Heart right ventricle (tissue), 16 donors: ENCODE results near the gene C16orf87. TPM values are rescaled to one million over a fixed set of nuclear protein-coding genes. Genes with fewer than 3 reads are reported as not detected.

Experiments used
- ATAC-seq, 8 donors: fragments of 200-7000 bp; cut with Tn5 transposase; one replicate each; pipeline ENCODE4 v1.9.1; 2020; ENCODE audit warnings: mild to moderate bottlenecking in 8 of 8, moderate library complexity in 8 of 8, moderate number of reproducible peaks in 1 of 8
- DNase-seq, 2 donors: peaks; one replicate each; pipeline ENCODE4 v3.0.0-alpha.2; 2020
- H3K27ac ChIP-seq, 10 donors: fragments of 200-600 bp; sonication (generic) in 2 of 10; one replicate each; pipeline versions ENCODE4 v1.5.0 to v1.8.0; 2020 to 2022; ENCODE audit warnings: mild to moderate bottlenecking in 3 of 10
- H3K27me3 ChIP-seq, 7 donors: fragments of 200-600 bp; one replicate each; pipeline ENCODE4 v1.8.0; 2021 to 2022; ENCODE audit warnings: mild to moderate bottlenecking in 2 of 7
- H3K36me3 ChIP-seq, 9 donors: fragments of 200-600 bp; sonication (generic) in 1 of 9; one replicate each; pipeline versions ENCODE4 v1.5.0 to v1.8.0; 2020 to 2022; ENCODE audit warnings: mild to moderate bottlenecking in 2 of 9
- H3K4me1 ChIP-seq, 9 donors: fragments of 200-600 bp; sonication (generic) in 1 of 9; one replicate each; pipeline versions ENCODE4 v1.5.0 to v1.8.0; 2020 to 2022; ENCODE audit warnings: mild to moderate bottlenecking in 4 of 9
- H3K4me3 ChIP-seq, 10 donors: fragments of 200-600 bp; sonication (generic) in 2 of 10; one replicate each; pipeline versions ENCODE4 v1.5.0 to v1.8.0; 2020 to 2022; ENCODE audit warnings: mild to moderate bottlenecking in 7 of 10, moderate library complexity in 2 of 10
- H3K9me3 ChIP-seq, 11 donors: fragments of 200-600 bp in 10 of 11; sonication (generic) in 2 of 11; one replicate each; pipeline versions ENCODE4 v1.5.0 to v1.8.0; 2013 to 2022; ENCODE audit warnings: mild to moderate bottlenecking in 2 of 11, control low read depth in 1 of 11, moderate library complexity in 1 of 11
- CTCF ChIP-seq, 9 donors: fragments of 200-600 bp; sonication (generic) in 2 of 9; IDR thresholded peaks; one replicate each; pipeline versions ENCODE4 v1.5.0 to v1.8.0; 2021 to 2022; ENCODE audit warnings: antibody characterized with exemption in 9 of 9, mild to moderate bottlenecking in 5 of 9, moderate library complexity in 1 of 9
- WGBS, 2 donors: extraction: QIAGEN DNeasy Blood & Tissue Kit; methylation state at CpG; one replicate each; pipeline ENCODE4 v1.1.7; 2013; ENCODE audit warnings: inconsistent platforms in 1 of 2; 5-methylcytosine and 5-hydroxymethylcytosine counted together
- intact Hi-C, 10 donors: fragments of 100-400 bp; cut with DNase I; formaldehyde crosslinking; loops; one replicate each; pipeline versions ENCODE4 v1.11.1 to v1.14.2; 2022
- polyA plus RNA-seq, 2 donors: library from polyadenylated mRNA; stranded (reverse); fragments of 200-250 nt; gene quantifications; one replicate each; pipeline ENCODE4 v1.2.3, GENCODE V29; 2013
- total RNA-seq, 10 donors: library from RNA; stranded (reverse); fragmentation: NEBNext Ultra II Directional in 3 of 10; extraction: Animal tissue kit (Norgen Biotek cat#: 25700) in 3 of 10; gene quantifications; one replicate each; pipeline versions ENCODE4 v1.2.1 to v1.2.4, GENCODE V29; 2021 to 2023
- donor health status: Arrhythmogenic right ventricular cardiomyopathy.
- donor health status: ischemic (EF 13 %, LVEDD 7.1; RV severe dilation, severe dysfunction).
- donor health status: healthy with polysubstance abuse.
- donor health status: DM: no; HTN: yes; CAD: no.
- donor health status: DM: no; HTN: no; CAD: no.
- donor health status: ischemic (EF 25% LVEDD 6.9; RV normal size, moderate dysfunction).
- donor health status: ischemic (EF 25% LVEDD 5.7; RV mildly dilated, moderate dysfunction).
- donor health status: healthy.
- donor health status: DM: yes; HTN: yes; CAD: no.
- donor health status: Ischemic cardiomyopathy.
- donor health status: ischemic (EF 35%, LVEDD 5.7; RV mildly dilated, moderate dysfunction).
- donor health status: nonischemic (EF 11% LVEDD 7.7; RV severe dilation, severe dysfunction).
- donor health status: DM: yes; HTN: yes; CAD: no.
- donor health status: PGD.
- donor health status: ischemic (EF 29% LVEDD 5.4; RV normal size, mild dysfunction).
- donor health status: nonischemic (EF 23%, LVEDD 6.1; RV moderate dilation, normal function).

Gene C16orf87
- total and polyA plus RNA-seq, 12 donors, result 3.1 to 17.8 (median 12.0) TPM

- intact Hi-C loops, result no loop called here
- peaks cover 0 to 42% (median 26%) of the 10 kb centered on the region in 7 donors for H3K27me3 ChIP-seq
- H3K4me3 ChIP-seq, result no peak overlapping the region
- TF ChIP-seq CTCF (IDR thresholded peaks at IDR 0.05), result no peak
- 86% methylated on average over 10 of the region's 10 CpGs for WGBS, 2 donors
- no peak for ATAC-seq
- H3K36me3 ChIP-seq, result no peaks in the 10 kb centered on the region
- no peaks in the 10 kb centered on the region for H3K4me1 ChIP-seq
- H3K9me3 ChIP-seq, result peaks cover 0 to 11% (median 0%) of the 10 kb centered on the region in 11 donors
- H3K27ac ChIP-seq, result no peak overlapping the region
- no peak for DNase-seq
Measured at GRCh38 chr16:46844771-46845170, 13.8 kb upstream of the C16orf87 start.

- Histone ChIP-seq H3K27me3 (peaks cover 0 to 42% (median 26%) of the 10 kb centered on the region in 7 donors), H3K4me3 (peak overlapping the region in 2 of 10 donors; percentile 14 to 17), H3K4me1 (no peaks in the 10 kb centered on the region), H3K36me3 (no peaks in the 10 kb centered on the region), H3K9me3 (peaks cover 0 to 11% (median 0%) of the 10 kb centered on the region in 11 donors), H3K27ac (no peak overlapping the region)
- intact Hi-C loops, result no loop called here
- DNase-seq (peak in 1 of 2 donors; percentile 19), ATAC-seq (peak in 2 of 8 donors; percentile 53 to 57)
- 31 to 37% methylated on average over 74 of the region's 74 CpGs for WGBS, 2 donors
- TF ChIP-seq CTCF (IDR thresholded peaks at IDR 0.05), result no peak
Measured at GRCh38 chr16:46843898-46844642, 13.1 kb upstream of the C16orf87 start.

- Histone ChIP-seq H3K27me3 (peaks cover 0 to 38% (median 25%) of the 10 kb centered on the region in 7 donors), H3K36me3 (no peaks in the 10 kb centered on the region), H3K4me3 (no peak overlapping the region), H3K27ac (no peak overlapping the region), H3K4me1 (no peaks in the 10 kb centered on the region), H3K9me3 (peaks cover 0 to 11% (median 0%) of the 10 kb centered on the region in 11 donors)
- TF ChIP-seq CTCF (IDR thresholded peaks at IDR 0.05), result no peak
- 96 to 98% methylated on average over 18 of the region's 18 CpGs for WGBS, 2 donors
- no peak for DNase-seq
- ATAC-seq, result no peak
- intact Hi-C loops, result no loop called here
Measured at GRCh38 chr16:46842192-46842895, 11.4 kb upstream of the C16orf87 start.

DNA sequence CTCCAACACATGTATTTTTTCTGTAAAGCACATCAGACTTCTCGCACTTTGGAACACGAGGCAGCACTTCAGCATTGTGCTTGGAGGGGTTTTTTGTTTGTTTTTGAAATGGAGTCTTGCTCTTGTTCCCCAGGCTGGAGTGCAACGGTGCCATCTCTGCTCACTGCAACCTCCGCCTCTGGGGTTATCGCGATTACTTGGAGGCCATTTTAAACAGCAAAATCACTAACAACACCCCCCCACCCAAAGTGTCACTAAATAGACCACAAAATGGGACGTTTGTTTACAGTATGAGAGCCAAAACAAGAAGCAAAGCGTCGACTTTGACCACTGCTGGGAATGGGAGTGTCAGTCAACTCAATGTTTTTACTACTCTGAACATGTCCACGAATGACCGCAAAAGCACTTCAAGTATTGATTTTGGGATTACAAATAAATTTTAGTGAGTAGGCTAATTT, 9.0 kb upstream of the C16orf87 start:
- Histone ChIP-seq H3K4me3 (no peak overlapping the region), H3K9me3 (peaks cover 0 to 11% (median 0%) of the 10 kb centered on the region in 11 donors), H3K4me1 (peaks cover 0 to 3% (median 0%) of the 10 kb centered on the region in 9 donors), H3K27ac (no peak overlapping the region), H3K36me3 (no peaks in the 10 kb centered on the region), H3K27me3 (peaks cover 0 to 16% (median 14%) of the 10 kb centered on the region in 7 donors)
- 70 to 78% methylated on average over 11 of the region's 11 CpGs for WGBS, 2 donors
- no peak for ATAC-seq
- intact Hi-C loops, result loop anchor here in 1 of 10 donors (10.0 kb wide), 1 partner anchor 245 kb away; no protein-coding TSS in a partner anchor
- DNase-seq, result no peak
- TF ChIP-seq CTCF (IDR thresholded peaks at IDR 0.05), result no peak
